Measurements from ENCODE around the gene GRID2. TPM values are rescaled to one million over a fixed set of nuclear protein-coding genes. Genes with fewer than 3 reads are reported as not detected.

Gene GRID2
- total and polyA plus RNA-seq, 2 of the 4 experiments (the other 2 are of a cell fraction): under 0.01 TPM; not detected in 1

GRCh38 chr4:92599044-92599443 lies 295.3 kb downstream of the GRID2 start:
- Histone ChIP-seq H3K14ac (replicated peaks; ENCODE audit: low read depth, low read length) (no peak overlapping the region), H2BK5ac (ENCODE audit: low read depth, low read length, poor library complexity, severe bottlenecking) (no peak overlapping the region), H3K27me3 (ENCODE audit: control insufficient read depth, insufficient read depth, low read length) (no peaks in the 10 kb centered on the region), H3K79me1 (ENCODE audit: low read depth in 1 of 2, low read length in 2 of 2) (no peaks in the 10 kb centered on the region), H3K4me2 (ENCODE audit: low read depth, low read length) (no peak overlapping the region), H3K9me1 (ENCODE audit: insufficient read depth, low read length) (no peaks in the 10 kb centered on the region), H3K56ac (ENCODE audit: extremely low read depth, insufficient read depth, low read length) (no peak overlapping the region), H3K4me1 (ENCODE audit: control insufficient read depth, insufficient read depth, low read length) (no peaks in the 10 kb centered on the region), H4K91ac (ENCODE audit: insufficient read depth, low read depth, low read length) (no peak overlapping the region), H3K36me3 (ENCODE audit: control insufficient read depth, insufficient read depth, low read length) (no peaks in the 10 kb centered on the region), H2BK15ac (ENCODE audit: low read depth, low read length) (no peak overlapping the region), H3K4ac (ENCODE audit: low read depth, low read length) (no peak overlapping the region), H3K4me3 (ENCODE audit: insufficient read depth, low read depth, low read length) (no peak overlapping the region), H2AK5ac (ENCODE audit: low read depth, low read length) (no peak overlapping the region), H4K8ac (ENCODE audit: low read depth in 2 of 2, low read length in 2 of 2) (no peak overlapping the region), H3K9ac (ENCODE audit: low read depth, low read length) (no peak overlapping the region), H3K23ac (ENCODE audit: low read depth, low read length) (no peak overlapping the region), H3K27ac (ENCODE audit: insufficient read depth, low read length) (no peak overlapping the region), H2BK20ac (ENCODE audit: low read depth, low read length) (no peak overlapping the region), H2BK120ac (ENCODE audit: low read depth, low read length) (no peak overlapping the region), H3K18ac (ENCODE audit: low read depth, low read length) (no peak overlapping the region), H3K9me3 (ENCODE audit: control insufficient read depth, insufficient read depth, low read length) (no peaks in the 10 kb centered on the region), H2AFZ (replicated peaks; ENCODE audit: low read length, poor library complexity) (no peak overlapping the region), H2AK9ac (replicated peaks; ENCODE audit: low read depth, low read length, poor library complexity) (no peak overlapping the region), H4K5ac (ENCODE audit: low read depth, low read length) (no peak overlapping the region), H4K20me1 (ENCODE audit: insufficient read depth, low read length) (no peaks in the 10 kb centered on the region)
- WGBS, 2 experiments (ENCODE audit: extremely low coverage in 2 of 2, insufficient read length in 1 of 2): no CpG with 5 or more reads among the region's 2 CpGs
- in situ Hi-C loops (cut with MboI; ENCODE audit: low sequenced_read_pairs): no loop called here
- dilution Hi-C loops (cut with HindIII; ENCODE audit: low sequenced_read_pairs, unreplicated experiment): no loop called here
- no peak for DNase-seq
- no TSS peak for BruUV-seq (replicated peaks)
- no peak for ATAC-seq (ENCODE audit: low read depth)
- intact Hi-C loops (cut with micrococcal nuclease): no loop called here
- POLR2A ChIA-PET (ENCODE audit: unreplicated experiment): no interaction called here
- CTCF ChIA-PET: no interaction called here
- TF ChIP-seq BHLHE40 (IDR thresholded peaks at IDR 0.05; ENCODE audit: low read depth, low read length) (no peak), POLR2A (IDR thresholded peaks at IDR 0.05; ENCODE audit: low read depth, low read length) (no peak), NFE2L2 (IDR thresholded peaks at IDR 0.05; ENCODE audit: low read depth, low read length) (no peak), CHD1 (IDR thresholded peaks at IDR 0.05; ENCODE audit: low read depth, low read length) (no peak), CEBPB (IDR thresholded peaks at IDR 0.05; ENCODE audit: low read depth, low read length) (no peak), SMC3 (IDR thresholded peaks at IDR 0.05; ENCODE audit: low read depth, low read length) (no peak), RFX5 (IDR thresholded peaks at IDR 0.05; ENCODE audit: low read depth, low read length) (no peak), MXI1 (IDR thresholded peaks at IDR 0.05; ENCODE audit: borderline replicate concordance, low read depth, low read length) (no peak), ELK1 (IDR thresholded peaks at IDR 0.05; ENCODE audit: borderline replicate concordance, low read depth, low read length) (no peak), FOS (IDR thresholded peaks at IDR 0.05; ENCODE audit: low read depth, low read length) (no peak), USF2 (IDR thresholded peaks at IDR 0.05; ENCODE audit: low read depth, low read length) (no peak), CTCF (conservative IDR thresholded peaks at IDR 0.05; ENCODE audit: low read depth, low read length) (no peak)
